HCT116 (cell line): ENCODE results near the gene KIF25. TPM values are rescaled to one million over a fixed set of nuclear protein-coding genes. Genes with fewer than 3 reads are reported as not detected.

ENCODE experiments used
- ATAC-seq: fragments of 200-7000 bp; cut with Tn5 transposase; 2 replicates; pipeline ENCODE4 v1.9.1; 2020; ENCODE audit warnings: mild to moderate bottlenecking, moderate library complexity
- BruUV-seq: library from RNA; stranded (reverse); fragments of 400-500 nt; replicated peaks from 2 replicates; lab custom pipeline; 2021; lab: Mats Ljungman, UMichigan
- CTCF ChIA-PET: fragments of 300-600 bp; sonication (Branson Sonifier 250); formaldehyde crosslinking; loops from one replicate; lab custom pipeline; 2021; ENCODE audit warnings: antibody characterized with exemption; lab: Charles Lee
- POLR2A ChIA-PET: fragments of 300-600, 350-600 bp; sonication (Branson Sonifier 250); formaldehyde crosslinking; loops from one replicate; lab custom pipeline; 2021; ENCODE audit warnings: antibody characterized with exemption; lab: Charles Lee
- RAD21 ChIA-PET, 2 experiments: fragments of 300-600 bp; sonication (Branson Sonifier 250); formaldehyde crosslinking; loops; one replicate each; lab custom pipeline; 2023; ENCODE audit warnings: low total read pairs in 2 of 2; ENCODE audit not compliant: uncharacterized antibody in 2 of 2, unreplicated experiment in 2 of 2, low non-redundant PET in 1 of 2; lab: Charles Lee
- DNase-seq: peaks from one replicate; pipeline ENCODE4 v3.0.0-alpha.2; 2010; ENCODE audit warnings: low read depth, low spot score
- H2AFZ ChIP-seq: fragments of 200-600 bp; shearing (Covaris generic), sonication (generic); 2 replicates; pipeline ENCODE4 v1.6.1; 2017; ENCODE audit warnings: low read depth, mixed run types, mixed read lengths, antibody characterized with exemption, low read length; ENCODE audit not compliant: poor library complexity, severe bottlenecking
- H3K27ac ChIP-seq: 2 replicates; pipeline ENCODE4 v1.5.1; 2012; ENCODE audit warnings: low read depth, low read length
- H3K27me3 ChIP-seq: fragments of 200-600 bp; sonication (generic); 2 replicates; pipeline ENCODE4 v1.6.1; 2016; ENCODE audit warnings: mixed run types, low read length, mixed read lengths; ENCODE audit not compliant: insufficient read depth
- H3K36me3 ChIP-seq, 2 experiments: fragments of 200-500 bp in 1 of 2; fragments of 200-600 bp in 1 of 2; sonication (Bioruptor generic) in 1 of 2; sonication (generic) in 1 of 2; 2 replicates each; pipeline versions ENCODE4 v1.5.1 to v1.6.1; 2014 to 2016; ENCODE audit warnings: low read length in 2 of 2, inconsistent platforms in 1 of 2, mixed read lengths in 1 of 2, mixed run types in 1 of 2; ENCODE audit not compliant: insufficient read depth in 2 of 2, control insufficient read depth in 1 of 2
- H3K4me1 ChIP-seq, 2 experiments: fragments of 200-600 bp in 1 of 2; sonication (generic) in 1 of 2; 2 replicates each; pipeline versions ENCODE4 v1.5.1 to v1.6.1; 2012 to 2017; ENCODE audit warnings: low read length in 2 of 2, inconsistent platforms in 1 of 2, mild to moderate bottlenecking in 1 of 2, mixed read lengths in 1 of 2, mixed run types in 1 of 2, moderate library complexity in 1 of 2; ENCODE audit not compliant: insufficient read depth in 2 of 2, control insufficient read depth in 1 of 2
- H3K4me2 ChIP-seq: fragments of 200-600 bp; sonication (generic); 2 replicates; pipeline ENCODE4 v1.6.1; 2017; ENCODE audit warnings: mixed run types, low read length, mixed read lengths
- H3K4me3 ChIP-seq, 2 experiments: fragments of 200-600 bp in 1 of 2; sonication (generic) in 1 of 2; replicated peaks in 1 of 2; 2 replicates each; pipeline ENCODE4 v1.5.1; 2011 to 2016; ENCODE audit warnings: low read length in 2 of 2, control low read depth in 1 of 2, low read depth in 1 of 2, mild to moderate bottlenecking in 1 of 2, mixed read lengths in 1 of 2, mixed run types in 1 of 2
- H3K79me2 ChIP-seq: fragments of 200-600 bp; sonication (generic); 2 replicates; pipeline ENCODE4 v1.6.1; 2017; ENCODE audit warnings: mild to moderate bottlenecking, mixed run types, low read length, moderate library complexity, mixed read lengths; ENCODE audit not compliant: insufficient read depth
- H3K9ac ChIP-seq: fragments of 200-600 bp; sonication (generic); 2 replicates; pipeline ENCODE4 v1.6.1; 2016; ENCODE audit warnings: low read length, mixed read lengths
- H3K9me2 ChIP-seq: fragments of 200-600 bp; sonication (generic), shearing (Covaris generic); 2 replicates; pipeline ENCODE4 v1.6.1; 2017; ENCODE audit warnings: mixed run types, mild to moderate bottlenecking, moderate library complexity; ENCODE audit not compliant: insufficient read depth
- H3K9me3 ChIP-seq, 2 experiments: fragments of 200-500 bp in 1 of 2; fragments of 200-600 bp in 1 of 2; sonication (Bioruptor generic) in 1 of 2; sonication (generic) in 1 of 2; 2 replicates each; pipeline ENCODE4 v1.6.1; 2014 to 2017; ENCODE audit warnings: low read length in 2 of 2, mixed read lengths in 2 of 2, inconsistent platforms in 1 of 2, low read depth in 1 of 2, mild to moderate bottlenecking in 1 of 2, mixed run types in 1 of 2, moderate library complexity in 1 of 2; ENCODE audit not compliant: control insufficient read depth in 1 of 2, insufficient read depth in 1 of 2
- H4K20me1 ChIP-seq: fragments of 200-600 bp; sonication (generic), shearing (Covaris generic); 2 replicates; pipeline ENCODE4 v1.6.1; 2017; ENCODE audit warnings: mixed run types, mild to moderate bottlenecking, moderate library complexity; ENCODE audit not compliant: insufficient read depth
- CEBPB ChIP-seq: IDR thresholded peaks from 2 replicates; pipeline ENCODE4 v1.6.1; 2012; ENCODE audit warnings: low read depth
- ELF1 ChIP-seq: IDR thresholded peaks from 2 replicates; pipeline ENCODE4 v1.6.1; 2012; ENCODE audit warnings: low read depth, borderline replicate concordance
- FOSL1 ChIP-seq: IDR thresholded peaks from 2 replicates; pipeline ENCODE4 v1.6.1; 2012; ENCODE audit warnings: low read depth
- MAX ChIP-seq: IDR thresholded peaks from 2 replicates; pipeline ENCODE4 v1.6.1; 2012
- POLR2AphosphoS5 ChIP-seq: IDR thresholded peaks from 2 replicates; pipeline ENCODE4 v1.6.1; 2011; ENCODE audit warnings: mild to moderate bottlenecking, low read depth, low read length, moderate library complexity
- SIN3A ChIP-seq: IDR thresholded peaks from 2 replicates; pipeline ENCODE4 v1.6.1; 2012; ENCODE audit warnings: low read depth
- SRF ChIP-seq: IDR thresholded peaks from 2 replicates; pipeline ENCODE4 v1.6.1; 2012; ENCODE audit warnings: low read depth
- YY1 ChIP-seq: IDR thresholded peaks from 2 replicates; pipeline ENCODE4 v1.6.1; 2011; ENCODE audit warnings: low read length, low read depth, moderate library complexity, mild to moderate bottlenecking; ENCODE audit not compliant: insufficient replicate concordance; ENCODE audit errors: extremely low read depth
- ZBTB33 ChIP-seq: IDR thresholded peaks from 2 replicates; pipeline ENCODE4 v1.6.1; 2011; ENCODE audit warnings: mild to moderate bottlenecking, low read length, moderate library complexity; ENCODE audit not compliant: insufficient replicate concordance; ENCODE audit errors: extremely low read depth
- intact Hi-C: fragments of 100-400 bp; cut with micrococcal nuclease; formaldehyde crosslinking; loops from 2 replicates; pipeline ENCODE4 v1.10.0; 2022
- total RNA-seq: library from RNA; stranded (reverse); gene quantifications from one replicate; pipeline ENCODE4 v1.2.1, GENCODE V29; 2021; ENCODE audit not compliant: unreplicated experiment

KIF25 gene
- total RNA-seq, 1 experiment from 2014 or later = not detected

- Histone ChIP-seq H3K4me1 (peaks cover 8 to 11% of the 10 kb centered on the region in 2 experiments), H3K9ac (no peak overlapping the region), H3K4me2 (no peak overlapping the region), H3K79me2 (no peaks in the 10 kb centered on the region), H4K20me1 (no peaks in the 10 kb centered on the region), H3K27ac (no peak overlapping the region), H2AFZ (no peak overlapping the region), H3K27me3 (peaks cover 47% of the 10 kb centered on the region), H3K36me3 (no peaks in the 10 kb centered on the region), H3K4me3 (no peak overlapping the region), H3K9me3 (no peaks in the 10 kb centered on the region), H3K9me2 (no peaks in the 10 kb centered on the region)
- POLR2A ChIA-PET = no interaction called here
- BruUV-seq = no TSS peak
- ATAC-seq = no peak
- no peak for TF ChIP-seq SRF
- no peak for TF ChIP-seq YY1
- no peak for TF ChIP-seq SIN3A
- TF ChIP-seq CEBPB = no peak
- TF ChIP-seq ELF1 = no peak
- TF ChIP-seq POLR2AphosphoS5 = no peak
- no peak for TF ChIP-seq FOSL1
- no peak for TF ChIP-seq MAX
- CTCF ChIA-PET = no interaction called here
- intact Hi-C loops = no loop called here
- no peak for DNase-seq
- RAD21 ChIA-PET = no interaction called here
These were observed 5.3 kb downstream of the KIF25 start for GRCh38 chr6:168002804-168003203.

GRCh38 chr6:168004023-168004422 is 6.6 kb downstream of the KIF25 start:
- Histone ChIP-seq H2AFZ (no peak overlapping the region), H3K27me3 (peaks cover 42% of the 10 kb centered on the region), H3K9me3 (no peaks in the 10 kb centered on the region), H3K9me2 (no peaks in the 10 kb centered on the region), H3K4me2 (no peak overlapping the region), H3K27ac (no peak overlapping the region), H3K9ac (no peak overlapping the region), H3K79me2 (no peaks in the 10 kb centered on the region), H3K4me3 (no peak overlapping the region), H3K36me3 (no peaks in the 10 kb centered on the region), H4K20me1 (no peaks in the 10 kb centered on the region), H3K4me1 (peaks cover 14 to 16% of the 10 kb centered on the region in 2 experiments)
- ChIA-PET POLR2A (no interaction called here), RAD21 (no interaction called here), CTCF (no interaction called here)
- no peak for TF ChIP-seq ZBTB33
- no peak for DNase-seq
- no peak for ATAC-seq
- BruUV-seq = no TSS peak
- intact Hi-C loops = no loop called here
